22Rv1 (cell line): ENCODE measurements around the gene DCST2.

Experiments
- CTCF ChIP-seq: fragments of 450-650 bp; IDR thresholded peaks from 2 replicates; pipeline ENCODE4 v1.5.1; 2017; ENCODE audit warnings: mild to moderate bottlenecking
- ZFX ChIP-seq: fragments of 450-650 bp; IDR thresholded peaks from 2 replicates; pipeline ENCODE4 v1.6.1; 2017; ENCODE audit warnings: antibody characterized with exemption, borderline replicate concordance

GRCh38 chr1:155010211-155010918 lies 23.2 kb downstream of the DCST2 start:
- TF ChIP-seq CTCF = no peak
- TF ChIP-seq ZFX = no peak
